Subcutaneous abdominal adipose tissue (tissue), 5 donors: ENCODE measurements around the gene EWSR1.

Experiments
- H3K27ac ChIP-seq: one replicate; pipeline ENCODE4 v1.7.0; 2013; ENCODE audit warnings: low read depth, mild to moderate bottlenecking, inconsistent platforms, low read length, moderate library complexity
- H3K27me3 ChIP-seq, 5 donors: one replicate each; pipeline ENCODE4 v1.7.0; 2013; ENCODE audit warnings: low read length in 5 of 5, inconsistent platforms in 1 of 5; ENCODE audit not compliant: control insufficient read depth in 5 of 5, insufficient read depth in 4 of 5
- H3K36me3 ChIP-seq, 5 donors: one replicate each; pipeline ENCODE4 v1.7.0; 2013; ENCODE audit warnings: low read length in 5 of 5; ENCODE audit not compliant: control insufficient read depth in 5 of 5, insufficient read depth in 5 of 5
- H3K4me1 ChIP-seq, 5 donors: one replicate each; pipeline ENCODE4 v1.7.0; 2013; ENCODE audit warnings: low read length in 5 of 5, mild to moderate bottlenecking in 3 of 5, moderate library complexity in 1 of 5; ENCODE audit not compliant: control insufficient read depth in 5 of 5, insufficient read depth in 5 of 5
- H3K4me3 ChIP-seq, 5 donors: one replicate each; pipeline ENCODE4 v1.7.0; 2013; ENCODE audit warnings: low read length in 5 of 5, low read depth in 1 of 5
- H3K9ac ChIP-seq, 5 donors: one replicate each; pipeline ENCODE4 v1.7.0; 2013; ENCODE audit warnings: low read length in 5 of 5, mild to moderate bottlenecking in 4 of 5, moderate library complexity in 3 of 5
- H3K9me3 ChIP-seq, 5 donors: one replicate each; pipeline ENCODE4 v1.7.0; 2013; ENCODE audit warnings: low read length in 5 of 5; ENCODE audit not compliant: control insufficient read depth in 5 of 5
- donor health status: healthy.
- donor health status: healthy.
- donor health status: healthy.
- donor health status: healthy.
- donor health status: healthy.

EWSR1 gene

DNA sequence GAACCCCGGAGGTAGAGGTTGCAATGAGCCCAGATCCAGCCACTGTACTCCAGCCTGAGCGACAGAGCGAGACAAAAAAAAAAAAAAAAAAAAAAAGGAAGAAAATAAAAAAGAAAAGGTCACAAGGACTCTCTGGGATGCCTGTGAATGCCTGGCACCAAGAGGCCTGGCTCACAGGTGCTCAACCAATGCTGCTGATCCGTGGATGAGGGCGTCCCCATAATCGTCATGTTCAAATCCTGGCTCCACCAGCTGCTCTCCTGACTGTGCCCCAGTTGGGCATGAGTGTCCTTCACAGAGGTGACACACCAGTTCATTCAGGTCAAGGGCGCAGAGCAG lies 37.7 kb downstream of the EWSR1 start:
- peaks cover 13 to 61% (median 56%) of the 10 kb centered on the region in 5 donors for H3K4me1 ChIP-seq
- H3K4me3 ChIP-seq = peak overlapping the region in 4 of 5 donors; percentile 84 to 88 (median 85)
- peaks cover 0 to 9% (median 5%) of the 10 kb centered on the region in 5 donors for H3K36me3 ChIP-seq
- H3K27me3 ChIP-seq = peaks cover 0 to under 1% (median 0%) of the 10 kb centered on the region in 5 donors
- no peaks in the 10 kb centered on the region for H3K9me3 ChIP-seq
- H3K27ac ChIP-seq = no peak overlapping the region
- no peak overlapping the region for H3K9ac ChIP-seq

DNA sequence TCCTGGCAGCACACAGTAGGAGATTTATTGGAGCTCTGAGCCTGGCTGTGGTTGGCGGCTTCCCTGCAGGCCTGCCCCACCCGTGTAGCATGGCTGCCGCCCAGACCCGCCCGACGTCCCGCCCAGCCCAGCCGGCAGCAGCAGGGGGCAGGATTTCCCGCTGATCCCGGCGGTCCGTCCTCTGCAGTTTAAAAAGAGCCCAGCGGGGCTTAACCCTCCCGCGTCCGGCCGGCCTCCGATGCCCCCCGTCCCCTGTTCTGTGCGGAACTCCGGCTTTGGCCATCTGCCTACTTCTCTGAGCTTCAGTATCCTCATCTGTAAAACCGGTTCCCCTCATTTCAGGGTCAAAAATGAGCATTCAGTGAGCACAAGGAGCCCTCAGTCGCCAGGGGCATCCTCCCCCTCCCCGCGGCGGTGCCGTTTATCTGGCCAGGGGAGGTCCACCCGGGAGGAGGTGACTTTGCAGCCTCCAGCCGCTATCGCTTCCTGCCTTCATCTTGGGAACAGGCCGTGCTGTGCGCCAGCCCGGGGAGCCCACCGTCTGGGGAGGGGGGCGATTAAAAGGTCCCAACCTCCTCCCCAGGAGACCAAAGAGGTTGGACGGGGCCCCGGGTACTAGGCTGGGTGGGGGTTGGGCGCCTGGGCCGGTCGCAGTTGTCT lies 38.2 kb downstream of the EWSR1 start, which contains the start of gene GAS2L1:
Gene GAS2L1 (plus strand): TSS at position 476 of the 660 bp plus-strand sequence. CDS start 1,456 bp downstream, outside the sequence.
- Histone ChIP-seq H3K36me3 (peaks cover 0 to 4% (median under 1%) of the 10 kb centered on the region in 5 donors), H3K9me3 (no peaks in the 10 kb centered on the region), H3K4me3 (peak within 1 kb of the TSS; percentile 84 to 89 (median 86)), H3K4me1 (peaks cover 16 to 66% (median 60%) of the 10 kb centered on the region in 5 donors), H3K9ac (peak within 1 kb of the TSS in 4 of 5 donors; percentile 66 to 85 (median 76)), H3K27ac (peak within 1 kb of the TSS; percentile 67), H3K27me3 (peaks cover 0 to 3% (median 0%) of the 10 kb centered on the region in 5 donors)

DNA sequence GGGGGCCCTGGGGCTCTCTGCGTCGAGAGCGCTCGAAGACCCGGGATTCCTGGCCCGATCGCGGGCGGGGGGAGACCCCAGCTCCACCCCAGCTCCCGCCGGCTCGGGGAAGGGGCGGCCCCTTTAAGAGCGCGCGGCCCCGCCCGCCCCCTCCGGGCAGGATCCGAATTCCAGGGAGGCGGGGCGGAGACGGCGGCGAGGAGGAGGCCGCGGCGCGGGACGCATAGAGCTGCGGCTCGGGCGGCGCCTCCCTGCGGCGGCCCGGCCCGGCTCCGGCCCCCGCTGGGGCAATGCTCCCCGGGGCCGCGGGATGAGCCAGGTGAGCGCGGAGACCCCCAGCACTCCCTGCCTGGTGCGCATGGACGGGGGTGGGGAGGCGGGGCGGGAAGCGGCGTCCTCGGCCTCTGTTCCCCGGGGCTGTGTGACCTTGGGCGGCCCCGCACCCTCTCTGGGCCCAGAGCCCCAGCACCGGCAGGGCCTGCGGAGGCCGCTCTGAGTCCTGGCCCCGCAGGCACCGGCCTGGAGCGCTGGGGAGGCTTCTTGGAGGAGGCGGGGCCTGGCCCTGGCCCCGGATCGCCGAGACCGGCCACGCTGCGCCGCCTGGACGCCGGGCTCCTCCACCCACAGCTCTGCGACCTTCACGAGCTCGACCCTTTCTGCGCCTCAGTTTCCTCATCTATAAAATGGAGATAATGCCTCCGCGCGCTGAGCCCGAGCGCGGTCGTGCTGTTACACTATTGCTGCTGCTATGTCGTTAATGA lies 38.9 kb downstream of the EWSR1 start:
- Histone ChIP-seq H3K4me3 (peak overlapping the region; percentile 84 to 89 (median 86)), H3K4me1 (peaks cover 16 to 71% (median 67%) of the 10 kb centered on the region in 5 donors), H3K9ac (peak overlapping the region in 4 of 5 donors; percentile 66 to 85 (median 76)), H3K27me3 (peaks cover 0 to 3% (median 0%) of the 10 kb centered on the region in 5 donors), H3K9me3 (no peaks in the 10 kb centered on the region), H3K27ac (peak overlapping the region; percentile 67), H3K36me3 (peaks cover 0 to 1% (median 0%) of the 10 kb centered on the region in 5 donors)

DNA sequence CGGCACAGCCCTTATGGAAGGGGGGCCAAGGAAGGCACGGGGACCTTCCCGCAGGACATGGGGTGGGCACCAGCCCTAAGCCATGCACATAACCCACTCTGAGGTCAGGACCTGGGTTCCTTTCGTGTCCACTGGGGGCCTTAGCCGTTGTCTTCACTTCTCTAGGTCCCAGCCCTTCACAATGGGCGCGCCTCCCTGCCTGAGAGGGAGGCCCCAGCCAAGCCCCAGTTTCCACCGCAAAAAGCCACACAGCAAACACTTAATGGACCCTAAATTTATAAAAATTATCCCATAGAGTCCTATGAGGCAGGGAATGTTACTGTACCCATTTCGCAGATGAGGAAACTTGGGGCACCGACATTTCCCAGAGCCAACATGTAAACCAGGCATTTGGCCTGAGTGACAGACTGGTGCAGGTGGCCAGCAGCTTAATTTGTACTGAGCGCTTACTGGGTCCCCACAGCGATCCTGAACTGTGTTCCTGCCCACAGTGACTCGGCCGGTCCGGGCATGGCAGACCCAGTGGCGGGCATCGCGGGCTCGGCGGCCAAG lies 39.6 kb downstream of the EWSR1 start:
- Histone ChIP-seq H3K36me3 (peaks cover 0 to 5% (median 0%) of the 10 kb centered on the region in 5 donors), H3K4me3 (peak overlapping the region; percentile 84 to 89 (median 86)), H3K27me3 (peaks cover 0 to 3% (median 0%) of the 10 kb centered on the region in 5 donors), H3K9ac (peak overlapping the region in 4 of 5 donors; percentile 66 to 85 (median 76)), H3K4me1 (peaks cover 16 to 71% (median 61%) of the 10 kb centered on the region in 5 donors), H3K27ac (peak overlapping the region; percentile 67), H3K9me3 (no peaks in the 10 kb centered on the region)

DNA sequence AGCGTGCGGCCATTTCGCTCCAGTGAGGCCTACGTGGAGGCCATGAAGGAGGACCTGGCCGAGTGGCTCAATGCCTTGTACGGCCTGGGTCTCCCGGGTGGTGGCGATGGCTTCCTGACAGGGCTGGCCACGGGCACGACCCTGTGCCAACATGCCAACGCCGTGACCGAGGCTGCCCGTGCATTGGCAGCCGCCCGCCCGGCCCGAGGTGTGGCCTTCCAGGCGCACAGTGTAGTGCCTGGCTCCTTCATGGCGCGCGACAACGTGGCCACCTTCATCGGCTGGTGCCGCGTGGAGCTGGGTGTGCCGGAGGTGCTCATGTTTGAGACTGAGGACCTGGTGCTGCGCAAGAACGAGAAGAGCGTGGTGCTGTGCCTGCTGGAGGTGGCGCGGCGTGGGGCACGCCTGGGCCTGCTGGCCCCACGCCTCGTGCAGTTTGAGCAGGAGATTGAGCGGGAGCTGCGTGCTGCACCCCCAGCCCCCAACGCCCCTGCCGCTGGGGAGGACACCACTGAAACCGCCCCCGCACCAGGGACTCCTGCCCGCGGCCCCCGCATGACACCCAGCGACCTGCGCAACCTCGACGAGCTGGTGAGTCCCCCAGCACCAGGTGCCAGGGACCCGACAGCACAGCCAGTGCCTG lies 40.2 kb downstream of the EWSR1 start:
- H3K27me3 ChIP-seq = peaks cover 0 to 3% (median 0%) of the 10 kb centered on the region in 5 donors
- H3K9me3 ChIP-seq = no peaks in the 10 kb centered on the region
- peak overlapping the region in 4 of 5 donors; percentile 84 to 88 (median 85) for H3K4me3 ChIP-seq
- H3K36me3 ChIP-seq = peaks cover 0 to 5% (median 0%) of the 10 kb centered on the region in 5 donors
- H3K9ac ChIP-seq = peak overlapping the region in 2 of 5 donors; percentile 24 to 85
- H3K4me1 ChIP-seq = peaks cover 16 to 70% (median 59%) of the 10 kb centered on the region in 5 donors
- peak overlapping the region; percentile 67 for H3K27ac ChIP-seq

DNA sequence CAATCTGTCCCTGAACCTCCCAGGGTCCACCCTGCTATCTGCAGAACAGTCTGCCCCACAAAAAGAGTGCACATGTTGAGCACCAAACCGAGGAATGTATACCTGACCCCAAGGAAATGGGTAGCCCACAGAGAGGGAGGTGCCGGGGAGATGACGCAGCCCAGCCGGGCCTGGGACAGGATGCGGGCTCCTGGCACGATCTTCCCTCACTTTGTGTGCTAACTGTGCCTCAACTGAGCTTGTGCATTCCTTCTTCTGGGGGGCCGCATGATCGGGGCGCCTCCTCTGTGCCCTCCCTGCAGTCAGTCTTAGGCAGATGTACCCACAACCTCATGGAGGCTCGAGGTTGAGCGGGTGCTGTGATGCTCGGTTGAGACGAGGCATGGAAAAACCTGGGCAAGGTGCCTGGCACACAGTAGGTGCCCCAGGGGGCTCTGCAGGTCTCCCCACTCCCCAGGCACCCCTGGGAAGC lies 40.8 kb downstream of the EWSR1 start:
- Histone ChIP-seq H3K9me3 (no peaks in the 10 kb centered on the region), H3K4me3 (peak overlapping the region in 4 of 5 donors; percentile 25 to 88 (median 64)), H3K27me3 (peaks cover 0 to 7% (median 3%) of the 10 kb centered on the region in 5 donors), H3K9ac (peak overlapping the region in 2 of 5 donors; percentile 26 to 32), H3K27ac (peak overlapping the region; percentile 67), H3K4me1 (peaks cover 16 to 73% (median 61%) of the 10 kb centered on the region in 5 donors), H3K36me3 (peaks cover 0 to 5% (median 0%) of the 10 kb centered on the region in 5 donors)

DNA sequence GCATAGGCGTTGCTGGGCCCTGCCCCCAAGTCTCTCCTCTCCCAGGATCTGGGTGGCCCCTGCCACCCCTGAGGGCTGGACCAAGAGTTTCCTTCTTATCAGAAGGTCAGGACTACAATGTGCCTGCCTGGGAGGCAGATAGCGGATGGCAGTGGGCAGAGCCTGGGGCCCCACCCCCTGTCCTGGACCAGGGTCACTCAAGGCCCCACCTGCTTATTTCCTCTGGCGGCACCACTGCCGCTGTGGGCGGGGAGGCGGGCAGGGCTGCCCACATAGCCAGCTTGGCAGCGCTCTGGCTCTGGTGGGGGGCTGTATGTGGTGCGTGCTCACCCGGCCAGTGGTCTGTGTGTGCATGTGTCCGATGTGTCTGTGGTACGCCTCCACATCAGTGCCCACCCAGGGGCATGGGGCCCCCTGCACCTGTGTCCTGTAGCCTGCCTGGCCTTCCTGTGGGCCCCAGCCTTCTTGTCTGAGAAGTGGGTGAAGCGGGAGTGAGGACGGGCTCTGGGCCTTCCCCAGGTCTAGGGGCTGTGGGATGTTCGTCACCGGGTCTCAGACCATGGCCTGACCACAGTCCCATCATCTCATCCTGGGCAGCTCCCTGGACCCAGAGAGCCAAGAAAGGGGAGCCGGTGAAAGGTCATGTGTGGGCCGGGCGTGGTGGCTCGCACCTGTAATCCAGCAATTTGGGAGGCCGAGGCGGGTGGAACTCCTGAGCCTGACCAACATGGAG lies 41.4 kb downstream of the EWSR1 start:
- no peaks in the 10 kb centered on the region for H3K9me3 ChIP-seq
- H3K27ac ChIP-seq = peak overlapping the region; percentile 67
- H3K9ac ChIP-seq = peak overlapping the region in 3 of 5 donors; percentile 26 to 41 (median 32)
- peak overlapping the region in 3 of 5 donors; percentile 44 to 88 (median 84) for H3K4me3 ChIP-seq
- H3K4me1 ChIP-seq = peaks cover 16 to 79% (median 68%) of the 10 kb centered on the region in 5 donors
- peaks cover 4 to 14% (median 9%) of the 10 kb centered on the region in 5 donors for H3K27me3 ChIP-seq
- H3K36me3 ChIP-seq = peaks cover 0 to 5% (median 0%) of the 10 kb centered on the region in 5 donors

DNA sequence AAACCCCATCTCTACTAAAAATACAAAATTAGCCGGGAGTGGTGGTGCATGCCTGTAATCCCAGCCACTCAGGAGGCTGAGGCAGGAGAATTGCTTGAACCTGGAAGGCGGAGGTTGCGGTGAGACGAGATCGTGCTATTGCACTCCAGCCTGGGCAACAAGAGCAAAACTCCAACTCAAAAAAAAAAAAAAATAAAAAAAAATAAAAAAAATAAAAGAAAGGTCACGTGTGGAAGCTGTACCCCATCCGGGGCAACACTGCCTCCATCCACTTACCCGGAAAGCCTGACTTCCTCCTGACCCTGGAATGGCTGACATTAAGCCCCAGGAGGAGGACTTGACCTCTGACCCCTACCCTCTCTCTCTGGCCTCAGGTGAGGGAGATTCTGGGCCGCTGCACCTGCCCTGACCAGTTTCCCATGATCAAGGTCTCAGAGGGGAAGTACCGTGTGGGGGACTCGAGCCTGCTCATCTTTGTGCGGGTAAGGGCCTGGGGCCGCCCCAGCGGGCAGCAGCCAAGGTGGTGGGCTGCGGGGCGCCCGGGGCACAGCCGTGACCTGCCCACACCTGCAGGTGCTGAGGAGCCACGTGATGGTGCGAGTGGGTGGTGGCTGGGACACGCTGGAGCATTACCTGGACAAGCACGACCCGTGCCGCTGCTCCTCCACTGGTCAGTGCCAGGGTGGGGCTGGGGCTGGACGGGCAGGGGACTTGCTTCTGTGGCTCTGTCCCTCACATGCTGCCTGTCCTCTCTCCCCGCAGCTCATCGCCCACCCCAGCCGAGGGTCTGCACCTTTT lies 42.2 kb downstream of the EWSR1 start:
- H3K9ac ChIP-seq = peak overlapping the region in 1 of 5 donors; percentile 55
- peaks cover 16 to 87% (median 73%) of the 10 kb centered on the region in 5 donors for H3K4me1 ChIP-seq
- H3K27me3 ChIP-seq = peaks cover 7 to 21% (median 14%) of the 10 kb centered on the region in 5 donors
- peak overlapping the region in 2 of 5 donors; percentile 27 to 30 for H3K4me3 ChIP-seq
- peaks cover 0 to 5% (median 0%) of the 10 kb centered on the region in 5 donors for H3K36me3 ChIP-seq
- H3K27ac ChIP-seq = peak overlapping the region; percentile 67
- no peaks in the 10 kb centered on the region for H3K9me3 ChIP-seq
